ENCODE data around the gene UXS1.

Gene UXS1

DNA sequence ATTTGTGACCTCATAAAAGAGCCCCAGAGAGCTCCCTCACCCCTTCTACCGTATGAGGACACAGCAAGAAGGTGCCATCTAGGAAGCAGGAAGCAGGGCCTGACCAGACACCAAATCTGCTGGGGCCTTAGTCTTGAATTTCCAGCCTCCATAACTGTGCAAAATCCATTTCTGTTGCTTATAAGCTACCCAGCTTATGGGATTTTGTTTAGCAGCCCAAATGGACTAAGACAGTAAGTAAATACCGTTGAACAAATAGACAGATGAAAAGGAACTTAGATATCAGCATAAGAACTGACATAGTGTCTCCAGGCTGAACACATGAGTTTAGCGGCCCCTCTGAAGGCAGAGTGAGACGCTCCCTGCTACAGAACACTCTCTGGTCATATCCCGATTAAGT is 130.9 kb downstream of the UXS1 start:
- H3K4me3 ChIP-seq (replicated peaks in 1 of 2; ENCODE audit: low read depth in 2 of 2, low read length in 2 of 2) = no peak overlapping the region
- TF ChIP-seq, protein P1, sequence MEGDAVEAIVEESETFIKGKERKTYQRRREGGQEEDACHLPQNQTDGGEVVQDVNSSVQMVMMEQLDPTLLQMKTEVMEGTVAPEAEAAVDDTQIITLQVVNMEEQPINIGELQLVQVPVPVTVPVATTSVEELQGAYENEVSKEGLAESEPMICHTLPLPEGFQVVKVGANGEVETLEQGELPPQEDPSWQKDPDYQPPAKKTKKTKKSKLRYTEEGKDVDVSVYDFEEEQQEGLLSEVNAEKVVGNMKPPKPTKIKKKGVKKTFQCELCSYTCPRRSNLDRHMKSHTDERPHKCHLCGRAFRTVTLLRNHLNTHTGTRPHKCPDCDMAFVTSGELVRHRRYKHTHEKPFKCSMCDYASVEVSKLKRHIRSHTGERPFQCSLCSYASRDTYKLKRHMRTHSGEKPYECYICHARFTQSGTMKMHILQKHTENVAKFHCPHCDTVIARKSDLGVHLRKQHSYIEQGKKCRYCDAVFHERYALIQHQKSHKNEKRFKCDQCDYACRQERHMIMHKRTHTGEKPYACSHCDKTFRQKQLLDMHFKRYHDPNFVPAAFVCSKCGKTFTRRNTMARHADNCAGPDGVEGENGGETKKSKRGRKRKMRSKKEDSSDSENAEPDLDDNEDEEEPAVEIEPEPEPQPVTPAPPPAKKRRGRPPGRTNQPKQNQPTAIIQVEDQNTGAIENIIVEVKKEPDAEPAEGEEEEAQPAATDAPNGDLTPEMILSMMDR (IDR thresholded peaks at IDR 0.05; ENCODE audit: low read depth, low read length) = no peak
- DNase-seq (ENCODE audit: low read depth in 2 of 2) = no peak

DNA sequence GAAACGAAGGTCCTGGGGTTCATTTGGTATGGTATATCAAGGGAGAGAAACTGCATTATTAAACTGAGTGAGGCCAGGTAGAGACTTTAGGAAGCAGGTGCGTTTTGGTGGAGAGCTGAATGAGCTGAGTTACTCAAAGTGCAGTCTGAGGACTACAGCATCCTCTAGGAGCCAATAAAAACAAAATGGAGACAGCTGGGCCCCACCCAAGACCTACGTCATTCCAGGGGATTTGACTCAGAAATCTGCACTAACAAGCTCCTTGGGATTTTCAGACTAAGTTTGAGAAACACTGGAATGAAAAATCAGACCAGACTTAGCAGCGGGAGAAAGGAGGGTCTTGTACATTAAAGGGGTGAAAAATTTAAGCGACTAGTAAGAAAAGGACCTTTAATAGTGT is 131.5 kb downstream of the UXS1 start:
- DNase-seq (ENCODE audit: low read depth in 2 of 2) = peak in 1 of 2 donors; percentile 52
- TF ChIP-seq, protein P1 (IDR thresholded peaks at IDR 0.05; ENCODE audit: low read depth, low read length) = no peak
- H3K4me3 ChIP-seq (replicated peaks in 1 of 2; ENCODE audit: low read depth in 2 of 2, low read length in 2 of 2) = no peak overlapping the region

DNA sequence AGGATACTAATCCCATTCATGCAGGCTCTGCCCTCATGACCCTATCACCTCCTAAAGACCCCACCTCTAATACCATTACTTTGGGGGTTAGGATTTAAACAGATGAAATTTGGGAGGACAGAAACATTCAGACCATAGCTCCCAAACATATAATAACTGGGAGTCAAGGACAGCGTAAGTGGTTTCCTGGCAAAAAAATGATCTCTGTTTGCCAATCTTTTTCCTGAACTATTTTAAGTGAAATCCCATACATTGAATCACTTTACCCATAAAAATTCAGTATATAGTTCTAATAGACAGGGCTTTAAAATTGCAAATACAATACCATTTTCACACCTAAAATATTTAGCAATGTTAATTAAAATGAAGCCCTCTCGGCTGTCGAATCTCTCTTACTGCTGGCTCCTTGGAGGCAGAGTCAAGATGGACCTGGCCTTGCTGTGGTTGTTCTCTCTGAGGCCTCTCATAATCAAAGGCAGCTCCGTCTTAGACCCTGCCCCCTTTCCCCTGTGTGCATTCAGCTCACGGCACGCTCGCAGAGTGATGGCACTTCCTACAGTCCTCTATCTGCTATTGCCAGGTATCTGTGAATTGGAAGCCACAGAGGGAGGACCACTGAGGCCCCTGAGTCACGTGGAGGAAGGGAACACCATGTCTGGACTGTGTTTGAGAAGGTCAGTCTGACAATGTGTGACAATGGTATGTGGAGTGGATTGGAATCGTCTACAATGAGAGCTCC is 132.3 kb downstream of the UXS1 start:
- no peak for DNase-seq (ENCODE audit: low read depth in 2 of 2)
- no peak overlapping the region for H3K4me3 ChIP-seq (replicated peaks in 1 of 2; ENCODE audit: low read depth in 2 of 2, low read length in 2 of 2)
- TF ChIP-seq, protein P1 (IDR thresholded peaks at IDR 0.05; ENCODE audit: low read depth, low read length) = no peak

DNA sequence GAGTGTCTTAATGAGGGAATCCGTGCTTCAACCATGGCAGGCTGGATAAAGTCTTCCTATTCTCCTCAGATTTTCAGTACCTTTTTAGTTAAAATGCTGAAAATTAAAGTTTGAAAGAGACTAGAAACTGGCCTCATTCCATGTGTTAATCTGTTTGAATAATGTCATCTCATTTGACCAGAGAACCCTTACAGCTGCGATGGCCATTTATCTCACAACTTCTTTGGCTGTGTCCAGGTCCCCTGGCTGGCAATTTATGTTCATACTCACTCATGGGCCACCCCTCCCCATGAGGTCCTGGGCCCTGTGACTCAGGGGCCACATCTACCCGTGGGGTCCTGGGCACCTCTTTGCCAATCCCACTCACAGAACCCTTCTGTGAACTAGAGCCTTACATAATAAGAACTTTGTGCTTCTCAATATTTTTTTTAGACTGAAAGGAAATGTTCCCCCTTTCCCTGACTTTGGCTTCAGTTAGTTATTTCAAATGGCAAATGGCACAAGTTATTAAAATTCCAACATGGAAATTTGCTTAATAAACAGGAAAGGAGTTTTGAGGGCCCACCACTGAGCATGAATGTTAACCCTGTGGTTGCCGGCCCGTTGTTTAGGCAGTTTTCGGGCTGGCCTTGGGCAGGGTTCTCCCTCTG is 134.6 kb downstream of the UXS1 start:
- TF ChIP-seq, protein P1 (IDR thresholded peaks at IDR 0.05; ENCODE audit: low read depth, low read length) = no peak
- no peak for DNase-seq (ENCODE audit: low read depth in 2 of 2)
- H3K4me3 ChIP-seq (replicated peaks in 1 of 2; ENCODE audit: low read depth in 2 of 2, low read length in 2 of 2) = no peak overlapping the region

DNA sequence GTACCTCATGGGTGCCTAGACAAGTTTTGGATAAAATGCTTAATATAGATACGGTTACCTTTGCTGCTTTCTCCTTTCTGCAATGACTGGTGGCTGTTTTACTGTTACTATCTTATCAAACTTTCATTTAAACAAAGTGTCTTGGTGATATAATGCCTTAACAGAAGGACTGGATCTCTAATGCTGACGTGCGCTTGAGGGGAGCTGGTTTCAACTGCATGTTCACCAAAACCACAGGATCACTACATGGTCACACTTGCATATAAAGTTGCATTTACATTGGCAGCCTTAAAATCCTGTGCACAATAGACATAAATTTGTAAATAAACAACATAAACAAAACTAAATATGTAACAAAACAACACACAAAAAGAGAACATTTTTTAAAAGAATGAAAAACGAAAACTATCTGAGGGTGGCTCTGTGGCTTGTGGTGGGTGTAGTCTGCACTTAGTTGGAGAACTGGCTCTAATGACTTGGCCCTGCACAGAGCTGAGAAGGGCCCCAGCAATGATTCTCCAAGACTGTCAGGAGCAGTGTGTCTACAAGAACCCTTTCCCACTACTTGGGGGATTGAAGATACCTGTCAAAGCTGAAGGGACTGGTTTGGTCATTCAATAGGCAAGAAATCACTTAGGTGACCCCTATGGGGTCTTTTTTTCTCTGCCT is 135.5 kb downstream of the UXS1 start:
- H3K4me3 ChIP-seq (replicated peaks in 1 of 2; ENCODE audit: low read depth in 2 of 2, low read length in 2 of 2) = no peak overlapping the region
- DNase-seq (ENCODE audit: low read depth in 2 of 2) = no peak

DNA sequence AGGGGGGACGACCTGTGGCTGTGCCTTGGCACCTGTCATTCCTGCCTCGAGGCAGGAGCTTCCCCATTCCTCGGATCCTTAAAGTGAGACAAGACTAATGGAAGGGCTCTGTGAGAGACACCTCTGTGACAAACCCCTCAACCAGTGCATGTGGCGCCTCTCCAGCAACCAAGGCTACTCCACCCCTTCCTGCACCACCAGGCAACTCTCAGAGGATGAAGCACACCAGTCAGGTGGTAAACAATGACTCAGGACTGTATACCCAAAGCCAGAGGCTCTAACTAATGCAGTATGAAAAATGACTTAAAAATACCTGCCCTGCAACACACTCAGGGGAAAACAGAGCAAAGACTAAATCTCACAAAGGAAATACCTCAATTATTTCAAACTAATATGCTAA is 136.9 kb downstream of the UXS1 start:
- H3K4me3 ChIP-seq (replicated peaks in 1 of 2; ENCODE audit: low read depth in 2 of 2, low read length in 2 of 2) = no peak overlapping the region
- TF ChIP-seq, protein P1 (IDR thresholded peaks at IDR 0.05; ENCODE audit: low read depth, low read length) = no peak
- no peak for DNase-seq (ENCODE audit: low read depth in 2 of 2)

More for the DNA sequence above, 135.5 kb downstream of the UXS1 start:
- TF ChIP-seq, protein P1 (IDR thresholded peaks at IDR 0.05; ENCODE audit: low read depth, low read length) = no peak
